ENCODE results near the gene DDX10.

DNA sequence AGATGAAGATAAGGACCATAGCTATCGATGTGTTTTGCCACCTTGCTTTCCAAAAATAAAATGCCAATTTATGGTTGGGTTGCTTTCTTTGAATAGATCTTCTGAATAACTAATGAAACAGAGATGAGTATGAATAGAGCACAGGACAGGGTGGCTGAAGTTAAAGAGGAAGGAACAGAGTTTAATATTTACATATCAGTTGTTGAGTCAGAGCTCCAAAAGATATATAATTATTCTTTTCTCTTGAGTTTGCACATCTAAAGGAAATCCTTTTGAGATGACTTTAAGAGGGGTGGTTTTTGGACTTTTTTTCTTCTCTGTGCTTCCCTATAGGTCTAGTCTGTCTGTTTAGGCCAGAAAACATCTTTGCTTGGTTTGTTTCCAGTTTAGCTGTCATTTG lies 115.2 kb downstream of the DDX10 start:
- TF ChIP-seq POLR2A (IDR thresholded peaks at IDR 0.05; ENCODE audit: low read length) = no peak
- no peak for TF ChIP-seq GATA1 (IDR thresholded peaks at IDR 0.05; ENCODE audit: low read depth, low read length)

All from erythroblast (primary cell).